Stimulated activated CD4-positive, alpha-beta T cell treated with anti-CD3 and anti-CD28 coated beads, Interleukin-15, amount 100 ng/mL, for 48 hours (primary cell): ENCODE data around the gene B4GALNT4.
"Not testable (repeated sequence)": the region's sequence is repeated elsewhere in the genome, so short reads cannot be mapped to it uniquely, and the experiment has no call there.

ENCODE experiments used
- DNase-seq, 2 donors: peaks; one replicate each; pipeline ENCODE4 v3.0.0-alpha.2; 2020; ENCODE audit warnings: low read depth in 2 of 2

B4GALNT4 gene

DNA sequence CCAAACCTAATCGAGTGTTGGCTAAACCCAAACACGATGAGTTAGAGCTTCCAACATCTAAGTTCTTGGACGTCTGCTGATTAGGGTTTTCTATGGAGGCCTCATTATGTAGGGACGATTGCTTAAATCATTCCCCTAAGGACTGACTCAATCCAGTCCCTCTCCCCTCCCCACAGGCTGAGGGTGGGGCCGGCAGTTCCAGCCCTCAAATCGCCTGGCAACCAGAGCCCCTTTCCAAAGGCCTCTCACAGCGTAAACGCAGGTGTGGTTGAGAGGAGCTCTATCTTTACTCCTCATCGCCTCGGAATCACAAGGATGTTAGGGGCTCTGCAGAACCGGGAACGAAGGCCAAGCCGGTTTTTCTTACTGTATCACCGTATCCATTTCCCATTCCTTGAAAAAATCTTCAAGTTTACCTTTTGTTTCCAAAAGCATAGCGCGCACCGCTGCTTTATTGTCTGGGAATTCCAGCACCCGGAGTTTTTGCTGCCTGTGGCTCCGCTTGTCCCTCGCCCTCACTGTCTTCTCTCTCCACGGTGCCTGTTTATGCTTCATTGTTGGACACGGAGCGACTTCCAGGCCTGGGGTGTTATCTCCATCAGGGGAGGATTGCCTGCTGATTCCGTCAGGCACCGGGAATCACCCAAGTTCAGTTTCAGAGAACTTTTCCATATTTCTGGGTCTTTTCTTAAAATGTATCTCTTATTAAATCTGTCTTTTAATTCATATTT, 34.9 kb upstream of the B4GALNT4 start:
- no peak for DNase-seq

DNA sequence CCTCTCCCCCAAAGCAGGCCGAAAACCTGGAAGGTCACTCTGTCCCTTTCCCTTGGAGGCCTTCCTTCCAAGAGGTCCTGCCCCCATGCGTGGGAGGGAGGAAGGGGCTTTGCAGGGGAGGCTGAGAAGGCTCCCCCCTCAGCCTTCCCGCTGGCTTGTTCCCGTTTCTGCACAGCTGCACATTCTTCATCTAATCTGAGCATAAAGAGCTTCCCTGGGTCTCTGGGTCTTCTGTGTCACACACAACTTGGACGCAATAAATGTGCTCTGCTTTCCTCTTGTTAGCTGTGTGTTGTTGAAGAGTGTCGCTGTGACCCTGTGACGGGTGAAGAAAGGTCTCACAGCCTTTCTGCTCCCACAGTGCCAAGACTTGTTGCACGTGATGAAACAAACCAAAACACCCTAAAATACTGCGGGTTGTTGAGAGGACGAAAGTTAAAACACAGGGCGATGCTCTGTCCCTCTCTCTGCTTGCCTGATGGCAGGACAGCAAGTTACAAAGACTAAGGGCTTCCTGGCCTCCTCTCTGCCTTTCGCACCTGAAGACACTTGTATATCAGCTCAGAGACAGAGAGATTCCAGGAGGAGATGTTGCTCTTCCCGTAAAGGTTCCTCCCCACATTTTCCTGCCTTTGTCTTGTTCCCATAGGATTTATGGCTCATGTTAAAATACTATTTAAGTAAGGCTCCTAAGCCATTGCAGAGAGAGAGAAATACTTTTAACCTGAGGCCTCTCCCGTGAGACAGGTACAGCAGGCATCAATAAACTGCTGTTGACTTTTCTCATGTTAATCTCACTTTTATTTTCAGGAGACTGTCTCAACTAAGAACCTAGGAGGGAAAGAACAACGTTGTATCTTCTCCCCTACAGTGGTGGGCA, 33.3 kb upstream of the B4GALNT4 start:
- no peak for DNase-seq

DNA sequence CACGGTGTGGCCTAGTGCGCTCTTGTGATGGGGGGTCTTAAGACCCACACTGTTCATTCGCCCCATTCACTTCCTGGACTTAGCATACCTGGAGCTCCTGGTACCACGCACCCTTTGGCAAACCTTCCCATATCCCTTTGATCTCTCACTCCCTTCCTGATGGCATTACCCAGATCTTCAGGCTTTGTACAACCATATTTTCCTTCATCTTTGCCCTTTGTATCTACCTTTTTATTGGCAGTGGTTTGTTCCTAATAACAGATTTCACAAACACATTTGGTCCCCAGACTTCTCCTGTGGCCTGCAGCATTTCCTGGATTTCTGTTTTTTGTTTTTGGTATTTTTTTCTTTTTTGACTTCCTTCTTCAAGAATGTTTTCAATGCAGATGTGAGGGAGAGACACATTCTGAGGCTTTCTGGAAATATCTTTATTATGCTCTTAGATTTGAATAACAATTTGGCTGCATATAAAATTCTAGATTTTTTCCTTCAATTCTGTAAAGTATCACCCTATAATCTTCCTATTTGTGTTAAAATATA, 32.6 kb upstream of the B4GALNT4 start:
- DNase-seq: no peak

DNA sequence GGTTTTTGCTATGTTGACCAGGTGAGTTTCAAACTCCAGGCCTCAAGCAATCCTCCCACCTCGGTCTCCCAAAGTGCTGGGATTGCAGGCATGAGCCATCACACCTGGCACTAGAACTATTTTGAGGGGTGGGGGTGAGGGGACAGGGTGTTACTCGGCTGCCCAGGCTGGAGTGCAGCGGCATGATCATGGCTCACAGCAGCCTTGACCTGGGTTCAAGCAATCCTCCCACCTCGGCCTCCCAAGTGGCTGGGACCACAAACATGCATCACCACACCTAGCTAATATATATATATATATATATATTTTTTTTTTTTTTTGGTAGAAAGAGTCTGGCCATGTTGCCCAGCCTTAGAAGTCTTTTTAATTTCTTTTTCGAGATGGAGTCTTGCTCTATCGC, 31.6 kb upstream of the B4GALNT4 start:
- no peak for DNase-seq

DNA sequence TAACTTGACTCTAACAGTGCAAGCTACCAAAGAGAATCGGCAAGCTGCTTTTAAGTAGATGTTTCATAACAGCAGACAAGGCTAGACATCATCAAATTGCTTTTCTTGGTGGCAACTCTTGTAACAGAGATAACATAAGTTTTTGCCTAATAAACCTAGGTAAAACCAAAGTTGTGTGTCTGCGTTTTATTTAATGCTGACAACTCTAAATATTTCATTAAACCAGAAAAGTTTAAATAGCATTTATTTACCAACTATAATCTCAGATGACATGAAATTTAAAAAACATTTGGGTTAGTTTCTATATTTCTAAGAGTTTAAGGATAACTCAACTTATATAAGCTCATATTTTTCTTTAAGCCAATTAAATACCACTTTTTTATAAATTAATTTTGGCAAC, 29.3 kb upstream of the B4GALNT4 start:
- no peak for DNase-seq

DNA sequence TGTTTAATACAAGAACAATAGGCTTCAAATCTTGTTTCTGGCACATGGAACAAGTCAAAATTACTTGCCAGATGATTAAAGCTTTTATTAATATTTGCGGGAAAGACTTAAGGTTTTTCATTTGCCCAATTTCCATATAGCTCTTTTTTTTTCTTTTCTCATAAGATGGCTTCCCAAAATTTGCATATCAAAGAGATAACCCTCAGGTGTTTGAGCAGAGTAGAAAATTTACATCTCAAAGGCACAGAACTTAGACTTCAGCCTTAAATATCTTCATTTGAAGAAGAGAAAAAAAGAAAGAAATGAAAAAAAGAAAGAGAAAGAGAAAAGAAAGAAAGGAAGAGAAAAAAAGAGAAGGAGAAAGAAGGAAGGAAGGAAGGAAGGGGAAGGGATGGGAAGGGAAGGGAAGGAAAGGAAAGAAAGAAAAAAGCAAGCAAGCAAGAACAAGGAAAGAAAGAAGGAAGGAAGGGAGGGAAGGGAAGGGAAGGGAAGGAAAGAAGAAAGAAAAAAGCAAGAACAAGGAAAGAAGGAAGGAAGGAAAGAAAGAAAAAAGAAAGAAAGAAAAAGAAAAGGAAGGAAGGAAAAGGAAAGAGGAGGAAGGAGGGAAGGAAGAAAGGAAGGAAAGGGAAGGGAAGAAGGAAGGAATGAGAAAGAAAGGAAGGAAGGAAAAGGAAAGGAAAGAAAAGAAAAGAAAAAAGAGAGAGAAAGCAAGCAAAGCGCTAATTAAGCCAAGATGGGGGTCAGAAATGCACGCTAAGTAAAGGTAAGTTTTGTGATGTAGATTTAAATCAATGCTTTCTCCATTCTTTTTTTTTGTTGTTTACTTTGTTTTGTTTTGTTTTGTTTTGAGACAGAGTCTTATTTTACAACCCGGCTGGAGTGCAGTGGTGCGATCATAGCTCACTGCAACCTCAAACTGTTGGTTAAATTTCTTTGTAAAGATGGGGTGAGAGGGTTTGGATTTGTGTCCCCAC, 28.5 kb upstream of the B4GALNT4 start:
- no peak for DNase-seq

DNA sequence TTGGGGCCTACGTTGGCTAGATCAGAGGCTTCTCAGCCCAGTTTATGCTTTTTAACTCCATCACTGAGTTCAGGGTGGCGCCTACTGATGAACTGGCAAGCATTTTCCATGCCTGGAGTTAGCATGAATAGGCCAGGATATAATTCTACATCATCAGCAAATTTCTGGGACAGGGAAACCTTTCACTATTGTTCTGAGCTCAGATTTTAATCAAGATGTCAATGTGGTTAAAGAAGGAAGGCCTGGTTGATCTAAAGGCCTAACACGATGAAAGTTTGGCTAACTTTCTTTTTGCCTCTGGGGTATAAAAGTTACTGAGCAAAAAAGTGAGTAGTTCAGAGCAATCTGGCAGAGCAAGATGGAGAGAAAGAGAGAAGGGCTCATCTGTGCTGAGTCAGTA, 27.0 kb upstream of the B4GALNT4 start:
- no peak for DNase-seq

DNA sequence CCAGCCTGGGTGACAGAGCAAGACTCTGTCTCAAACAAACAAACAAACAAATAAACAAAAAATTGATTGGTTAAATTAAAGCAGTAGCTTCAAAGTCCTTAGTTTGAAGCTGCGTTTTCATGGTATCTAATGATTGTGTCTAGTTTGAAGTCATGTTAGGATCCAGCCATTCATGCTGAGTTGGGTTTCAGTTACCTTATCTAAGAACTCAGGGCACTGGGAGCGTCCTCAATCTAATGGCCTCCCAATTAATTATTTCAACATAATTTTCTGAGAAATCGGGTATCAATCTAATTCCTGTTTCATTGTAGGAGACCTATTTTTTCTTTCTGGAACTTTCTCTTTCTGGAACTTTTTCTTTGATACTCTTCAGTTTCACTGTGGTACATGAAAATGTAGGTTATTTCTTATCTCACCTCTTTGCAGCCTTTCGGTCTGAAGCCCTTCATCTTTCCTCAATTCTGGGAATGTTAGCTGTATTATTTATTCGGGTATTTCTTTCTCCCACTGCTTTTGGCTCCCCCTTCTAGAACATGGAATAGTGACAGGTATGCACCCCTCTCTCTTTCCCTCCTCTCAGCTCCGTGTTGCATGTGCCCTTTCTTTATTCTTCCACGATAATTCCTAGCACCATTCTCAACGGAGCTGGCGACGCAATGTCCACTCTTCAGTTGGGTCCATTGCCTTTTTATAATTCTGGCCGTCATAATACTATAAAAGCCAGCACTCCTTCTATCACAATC, 24.3 kb upstream of the B4GALNT4 start:
- no peak for DNase-seq

DNA sequence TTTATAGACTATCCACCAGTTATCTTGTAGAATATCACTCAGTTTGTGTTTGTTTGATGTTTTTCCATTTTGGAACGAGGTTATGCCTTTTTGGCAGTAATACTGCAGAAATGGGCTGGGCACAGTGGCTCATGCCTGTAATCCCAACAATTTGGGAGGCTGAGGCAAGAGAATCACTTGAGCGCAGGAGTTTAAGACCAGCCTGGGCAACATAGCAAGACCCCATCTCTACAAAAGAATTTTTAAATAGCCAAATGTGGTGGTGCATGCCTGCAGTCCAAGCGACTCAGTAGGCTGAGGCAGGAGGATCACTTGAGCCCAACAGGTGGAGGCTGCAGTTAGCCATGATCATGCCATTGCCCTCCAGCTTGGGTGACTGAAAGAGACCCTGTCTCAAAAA, 22.8 kb upstream of the B4GALNT4 start:
- DNase-seq: no peak

DNA sequence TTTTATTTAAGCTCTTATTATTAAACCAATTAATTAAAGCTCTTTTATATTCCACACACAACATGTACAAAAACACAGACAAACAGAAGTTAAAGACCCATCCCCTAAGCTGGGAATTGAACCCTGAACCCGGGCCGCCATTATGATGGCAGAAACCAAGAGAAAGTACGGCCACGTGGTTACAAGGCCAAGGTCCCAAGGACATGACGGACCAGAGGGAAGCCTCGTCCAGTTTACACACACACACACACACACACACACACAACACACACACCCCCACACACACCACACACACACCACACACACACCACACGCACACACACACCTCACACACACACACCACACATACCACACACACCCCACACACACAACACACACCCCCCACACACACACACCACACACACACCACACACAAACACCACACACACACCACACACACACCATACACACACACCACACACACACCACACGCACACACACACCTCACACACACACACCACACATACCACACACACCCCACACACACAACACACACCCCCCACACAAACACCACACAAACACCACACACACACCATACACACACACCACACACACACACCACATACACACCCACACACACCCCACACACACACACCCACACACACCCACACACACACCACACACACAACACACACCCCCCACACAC, 19.9 kb upstream of the B4GALNT4 start:
- DNase-seq: not testable (repeated sequence)

DNA sequence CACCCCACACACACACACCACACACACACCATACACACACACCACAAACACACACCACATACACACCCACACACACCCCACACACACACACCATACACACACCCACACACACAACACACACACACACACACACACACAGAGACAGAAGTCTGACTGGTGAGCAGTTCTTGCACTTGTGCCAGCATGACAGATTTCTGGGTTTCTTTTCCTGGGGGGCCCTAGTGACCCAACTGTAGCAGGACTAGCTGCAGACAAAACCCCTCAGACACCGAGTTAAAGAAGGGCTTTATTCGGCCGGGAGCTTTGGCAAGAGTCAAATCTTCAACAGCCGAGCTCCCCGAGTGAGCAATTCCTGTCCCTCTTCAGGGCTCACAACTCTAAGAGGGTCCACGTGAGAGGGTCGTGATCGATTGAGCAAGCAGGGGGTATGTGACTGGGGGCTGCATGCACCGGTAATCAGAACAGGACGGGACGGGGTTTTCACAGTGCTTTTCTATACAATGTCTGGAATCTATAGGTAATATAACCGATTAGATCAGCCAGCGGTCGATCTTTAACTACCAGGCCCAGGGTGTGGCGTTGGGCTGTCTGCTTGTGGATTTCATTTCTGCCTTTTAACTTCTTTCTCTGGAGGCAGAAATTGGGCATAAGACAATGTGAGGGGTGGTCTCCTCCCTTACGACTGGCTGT, 19.1 kb upstream of the B4GALNT4 start:
- not testable (repeated sequence) for DNase-seq

DNA sequence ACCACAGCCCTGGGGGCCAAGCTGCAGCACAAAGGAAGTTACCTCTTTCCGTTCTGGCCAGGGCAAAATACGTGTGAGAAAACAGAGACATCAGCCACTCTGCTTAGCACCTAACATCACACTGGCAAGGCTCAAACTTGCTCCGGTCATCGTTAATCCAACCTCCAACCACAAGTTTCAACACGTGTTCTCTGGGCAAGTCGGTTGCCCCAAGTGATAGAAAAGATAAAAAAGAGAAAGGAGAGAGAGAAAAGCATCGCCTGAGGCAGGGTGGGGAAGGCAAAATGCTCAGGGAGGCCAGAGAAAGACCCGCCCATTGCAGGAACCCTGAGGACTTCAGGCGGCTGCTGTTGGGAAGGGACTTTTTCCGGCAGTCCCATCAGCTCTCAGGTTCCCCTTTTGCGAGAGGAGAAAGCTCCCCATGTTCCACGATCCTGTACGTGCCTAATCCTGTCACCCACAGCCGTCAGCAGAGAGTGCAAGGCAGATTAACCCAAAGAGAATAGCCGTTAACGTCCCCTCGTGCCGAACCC, 18.5 kb upstream of the B4GALNT4 start:
- no peak for DNase-seq

DNA sequence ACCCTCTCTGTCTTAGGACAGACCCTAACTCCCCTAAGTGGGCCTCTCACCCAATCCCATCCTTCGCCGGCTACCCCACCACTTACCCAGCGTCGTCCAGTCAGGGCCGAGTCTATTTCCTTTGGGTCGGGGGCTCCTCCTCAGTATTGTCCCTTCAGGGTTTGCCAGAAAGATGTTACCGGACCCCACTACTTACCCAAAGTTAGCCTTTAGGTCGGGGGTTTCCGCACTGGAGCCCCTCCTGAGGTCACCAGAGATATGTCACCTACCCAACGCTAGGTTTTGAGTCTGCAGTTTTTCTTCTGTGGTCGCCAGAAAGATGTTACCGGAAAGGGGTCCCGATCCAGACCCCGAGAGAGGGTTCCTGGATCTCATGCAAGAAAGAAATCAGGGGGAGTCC, 17.9 kb upstream of the B4GALNT4 start:
- no peak for DNase-seq

DNA sequence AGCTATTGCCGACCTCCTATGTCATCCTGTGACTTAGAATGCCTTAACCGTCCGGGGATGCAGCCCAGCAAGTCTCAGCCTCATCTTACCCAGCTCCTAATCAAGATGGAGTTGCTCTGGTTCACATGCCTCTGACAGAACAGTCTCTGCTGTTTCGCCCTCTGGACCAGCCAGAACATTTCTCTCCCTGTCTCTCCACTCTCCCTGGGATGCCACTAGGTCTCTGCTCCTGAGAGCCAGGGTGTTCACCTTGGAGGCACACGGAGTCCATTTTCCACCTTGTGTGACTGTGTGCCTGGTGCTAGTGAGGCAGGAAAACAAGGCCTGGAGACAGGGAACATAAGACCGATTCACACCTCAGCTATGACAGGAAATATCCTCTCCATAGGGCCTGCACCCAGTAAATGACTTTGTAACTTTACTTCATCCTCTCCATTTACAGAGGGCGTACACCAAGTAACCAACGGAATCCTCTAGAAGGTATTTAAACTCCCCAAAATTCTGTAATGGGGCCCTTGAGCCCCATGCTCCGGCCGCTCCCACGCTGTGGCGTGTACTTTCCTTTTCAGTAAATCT, 16.8 kb upstream of the B4GALNT4 start:
- DNase-seq: no peak

DNA sequence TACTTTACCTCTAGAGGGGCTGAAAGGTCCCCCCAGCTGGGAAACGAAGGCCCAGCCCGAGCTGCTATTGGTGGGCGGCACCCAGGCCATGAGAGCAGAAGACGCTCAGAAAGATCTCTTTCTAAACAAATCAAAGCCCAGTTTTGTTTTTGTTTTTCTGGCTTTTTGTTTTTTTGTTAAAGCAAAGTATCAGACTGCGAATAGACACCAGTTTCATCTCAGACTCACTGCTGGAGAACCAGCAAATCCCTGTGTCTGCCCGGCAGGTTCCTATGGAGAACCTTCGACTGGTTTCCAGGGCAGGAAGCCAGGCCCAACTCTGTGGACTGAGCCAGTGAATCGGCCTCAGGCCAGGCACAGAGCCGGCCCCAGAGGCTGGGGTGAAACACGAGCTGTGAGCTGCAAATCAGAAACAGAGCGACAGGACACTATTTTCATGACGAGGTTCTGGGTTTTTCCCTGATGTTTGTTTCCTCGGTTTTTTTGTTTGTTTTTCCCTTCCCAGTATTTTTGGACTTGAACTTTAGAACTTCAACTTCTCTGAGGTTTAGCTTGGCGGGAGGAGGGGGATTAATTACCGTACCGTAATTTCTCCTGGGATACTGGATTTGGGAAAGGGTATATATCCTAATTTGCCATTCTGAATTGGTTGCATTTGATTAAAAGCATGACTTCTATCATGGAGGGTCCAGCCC, 16.0 kb upstream of the B4GALNT4 start:
- DNase-seq: no peak

DNA sequence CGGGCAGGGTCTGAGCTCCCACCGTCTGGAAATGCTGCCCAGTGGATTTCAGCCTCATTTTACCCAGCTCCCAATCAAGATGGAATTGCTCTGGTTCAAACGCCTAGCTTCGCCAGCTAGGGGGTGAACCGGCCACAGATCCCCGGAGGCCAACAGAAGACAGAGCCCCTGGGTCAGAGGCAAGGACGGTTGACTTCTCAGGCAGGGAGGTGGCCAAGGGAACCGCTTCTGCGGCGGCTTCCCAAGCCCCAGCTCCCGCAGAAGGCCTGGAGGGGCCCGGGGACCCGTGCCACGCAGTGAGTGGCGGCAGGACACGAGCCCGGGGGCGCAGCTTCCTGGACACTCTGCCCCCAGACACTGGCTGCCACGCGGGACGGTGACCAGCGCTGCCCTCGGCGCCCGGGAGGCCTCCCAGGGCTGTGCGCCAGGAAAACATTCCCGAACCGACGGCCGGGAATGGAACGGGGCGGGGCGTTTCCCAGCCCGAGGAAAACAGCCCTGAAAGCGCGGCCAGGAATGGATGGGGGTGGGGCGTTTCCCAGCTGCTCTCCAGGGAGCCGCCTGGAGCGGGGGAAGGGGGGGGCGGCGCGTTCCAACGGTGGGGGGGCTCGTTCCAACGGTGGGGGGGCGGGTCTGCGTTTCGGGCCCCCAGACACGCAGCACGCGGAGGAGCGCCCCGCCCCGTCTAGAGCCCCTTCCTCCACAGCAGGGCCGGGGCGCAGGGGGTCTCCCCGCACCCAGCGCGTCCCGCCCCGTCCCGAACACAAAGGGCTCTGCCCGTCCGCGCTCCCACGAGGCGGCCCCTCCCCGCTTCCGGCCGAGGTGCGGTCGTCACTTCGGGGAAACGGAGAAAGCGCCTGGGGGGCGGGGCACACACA, 13.5 kb upstream of the B4GALNT4 start:
- peak; percentile 83 to 84 for DNase-seq

DNA sequence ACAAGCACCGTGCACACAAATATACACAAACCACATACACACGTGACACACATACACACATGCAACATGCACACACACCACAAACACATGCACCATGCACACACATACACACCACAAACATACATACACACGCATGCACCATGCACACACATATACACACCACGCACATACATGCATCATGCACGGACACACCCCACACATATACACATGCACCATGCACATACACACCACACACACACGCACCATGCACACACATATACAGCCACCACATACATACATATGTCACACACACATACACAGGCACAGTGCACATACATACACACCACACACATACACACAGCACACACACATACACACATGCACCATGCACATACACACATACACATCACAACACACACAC, 12.7 kb upstream of the B4GALNT4 start:
- DNase-seq: no peak

DNA sequence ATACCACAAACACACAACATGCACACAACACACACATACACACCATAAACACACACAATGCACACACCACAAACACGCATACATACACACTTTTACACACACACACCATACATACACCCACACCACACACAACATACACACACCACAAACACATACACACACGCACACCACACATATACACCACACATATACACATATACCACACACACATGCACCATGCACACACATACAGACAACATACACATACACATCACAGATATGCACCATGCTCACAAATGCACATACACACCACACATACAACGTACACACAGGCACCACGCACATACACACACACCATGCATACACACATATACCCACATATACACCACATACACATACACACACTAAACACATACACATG, 11.7 kb upstream of the B4GALNT4 start:
- DNase-seq: no peak
